ENCODE data around the gene MINAR1.

MINAR1 gene

GRCh38 chr15:79463043-79463780 lies 31.1 kb downstream of the MINAR1 start:
- no peak for DNase-seq (ENCODE audit: low read depth in 2 of 2, low spot score in 1 of 2)

- no peak for DNase-seq (ENCODE audit: low read depth in 2 of 2, low spot score in 1 of 2)
These were observed 31.7 kb downstream of the MINAR1 start for GRCh38 chr15:79463781-79464270.

GRCh38 chr15:79466488-79466887 lies 34.4 kb downstream of the MINAR1 start:
- DNase-seq (ENCODE audit: low read depth in 2 of 2, low spot score in 1 of 2) = no peak

- no peak for DNase-seq (ENCODE audit: low read depth in 2 of 2, low spot score in 1 of 2)
These were observed 35.9 kb downstream of the MINAR1 start for GRCh38 chr15:79467865-79468586.

GRCh38 chr15:79472446-79472845 lies 40.3 kb downstream of the MINAR1 start:
- no peak for DNase-seq (ENCODE audit: low read depth in 2 of 2, low spot score in 1 of 2)

- DNase-seq (ENCODE audit: low read depth in 2 of 2, low spot score in 1 of 2) = no peak
These were observed 42.1 kb downstream of the MINAR1 start for GRCh38 chr15:79474252-79474651.

- DNase-seq (ENCODE audit: low read depth in 2 of 2, low spot score in 1 of 2) = no peak
These were observed 43.2 kb downstream of the MINAR1 start for GRCh38 chr15:79475306-79475705.

- no peak for DNase-seq (ENCODE audit: low read depth in 2 of 2, low spot score in 1 of 2)
These were observed 46.0 kb downstream of the MINAR1 start for GRCh38 chr15:79478108-79478507.

GRCh38 chr15:79479616-79480015 lies 47.5 kb downstream of the MINAR1 start:
- DNase-seq (ENCODE audit: low read depth in 2 of 2, low spot score in 1 of 2) = no peak

- DNase-seq (ENCODE audit: low read depth in 2 of 2, low spot score in 1 of 2) = no peak
These were observed 49.7 kb downstream of the MINAR1 start for GRCh38 chr15:79481793-79482192.
